OCI-LY1 (cell line): ENCODE measurements around the gene HDLBP.

Source experiments
- EZH2 ChIP-seq: fragments of 200-600 bp; sonication (generic), shearing (Covaris generic); IDR thresholded peaks from 2 replicates; pipeline ENCODE4 v1.8.0; 2017; ENCODE audit warnings: borderline replicate concordance, mixed run types, mild to moderate bottlenecking, antibody characterized with exemption, low read length, moderate library complexity, mixed read lengths
- TF ChIP-seq, protein P1 (sequence below): fragments of 200-600 bp; sonication (generic), shearing (Covaris generic); IDR thresholded peaks from 2 replicates; pipeline ENCODE4 v1.5.1; 2017; ENCODE audit warnings: mild to moderate bottlenecking, antibody characterized with exemption, low read length, moderate library complexity, mixed read lengths

DNA sequence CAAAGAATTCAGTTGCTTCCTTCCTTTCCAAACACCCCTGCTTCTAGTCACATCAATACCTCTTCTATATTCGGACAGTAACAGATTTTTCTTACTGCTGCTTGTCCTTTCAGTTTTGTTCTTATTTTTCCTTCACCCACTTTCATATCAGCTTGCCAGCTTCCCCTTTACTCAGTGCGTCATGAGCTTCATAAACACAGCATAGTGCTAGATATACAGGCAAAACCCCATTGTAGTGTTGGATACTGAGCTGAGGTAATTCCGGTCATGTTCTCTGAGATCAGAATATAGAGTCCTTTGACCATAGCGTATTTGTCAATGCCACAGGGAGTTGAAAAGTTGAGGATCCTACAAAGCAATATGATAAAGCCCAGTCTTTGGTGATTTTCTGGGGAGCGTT is 43.0 kb upstream of the HDLBP start:
- TF ChIP-seq, protein P1, sequence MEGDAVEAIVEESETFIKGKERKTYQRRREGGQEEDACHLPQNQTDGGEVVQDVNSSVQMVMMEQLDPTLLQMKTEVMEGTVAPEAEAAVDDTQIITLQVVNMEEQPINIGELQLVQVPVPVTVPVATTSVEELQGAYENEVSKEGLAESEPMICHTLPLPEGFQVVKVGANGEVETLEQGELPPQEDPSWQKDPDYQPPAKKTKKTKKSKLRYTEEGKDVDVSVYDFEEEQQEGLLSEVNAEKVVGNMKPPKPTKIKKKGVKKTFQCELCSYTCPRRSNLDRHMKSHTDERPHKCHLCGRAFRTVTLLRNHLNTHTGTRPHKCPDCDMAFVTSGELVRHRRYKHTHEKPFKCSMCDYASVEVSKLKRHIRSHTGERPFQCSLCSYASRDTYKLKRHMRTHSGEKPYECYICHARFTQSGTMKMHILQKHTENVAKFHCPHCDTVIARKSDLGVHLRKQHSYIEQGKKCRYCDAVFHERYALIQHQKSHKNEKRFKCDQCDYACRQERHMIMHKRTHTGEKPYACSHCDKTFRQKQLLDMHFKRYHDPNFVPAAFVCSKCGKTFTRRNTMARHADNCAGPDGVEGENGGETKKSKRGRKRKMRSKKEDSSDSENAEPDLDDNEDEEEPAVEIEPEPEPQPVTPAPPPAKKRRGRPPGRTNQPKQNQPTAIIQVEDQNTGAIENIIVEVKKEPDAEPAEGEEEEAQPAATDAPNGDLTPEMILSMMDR = no peak
- no peak for TF ChIP-seq EZH2
